Measurements from ENCODE around the gene PCDHGA6.
A peak's percentile ranks its signal among the peaks of the same experiment; 100 is the strongest.
"Not testable (repeated sequence)": the region's sequence is repeated elsewhere in the genome, so short reads cannot be mapped to it uniquely, and the experiment has no call there.

The PCDHGA6 gene

GRCh38 chr5:141360685-141361084 is 13.0 kb upstream of the PCDHGA6 start:
- DNase-seq = no peak

- DNase-seq = no peak
These were observed 11.0 kb upstream of the PCDHGA6 start for GRCh38 chr5:141362719-141363118.

- no peak for DNase-seq
These were observed 9.6 kb upstream of the PCDHGA6 start, which contains the start of gene PCDHGA5 for GRCh38 chr5:141363952-141364660. PCDHGA5 (plus strand) TSS chr5:141364162; CDS start chr5:141364331, 169 bp downstream.

- DNase-seq = no peak
These were observed 7.4 kb upstream of the PCDHGA6 start for GRCh38 chr5:141366016-141366896.

- DNase-seq = no peak
These were observed 3.5 kb upstream of the PCDHGA6 start, which contains the start of gene PCDHGB3 for GRCh38 chr5:141369994-141370848. PCDHGB3 (plus strand) TSS chr5:141370242; CDS start chr5:141370395, 153 bp downstream.

GRCh38 chr5:141371572-141372475 is 1.9 kb upstream of the PCDHGA6 start:
- DNase-seq = no peak

- DNase-seq = no peak
These were observed 936 bp downstream of the PCDHGA6 start for GRCh38 chr5:141374627-141375026.

- not testable (repeated sequence) for DNase-seq
These were observed 1.9 kb downstream of the PCDHGA6 start for GRCh38 chr5:141375444-141376155.

GRCh38 chr5:141382469-141383294 is 9.0 kb downstream of the PCDHGA6 start, which contains the start of gene PCDHGA7:
PCDHGA7 (plus strand) TSS chr5:141382742; CDS start chr5:141382900, 158 bp downstream.
- DNase-seq = no peak

- DNase-seq = no peak
These were observed 9.7 kb downstream of the PCDHGA6 start for GRCh38 chr5:141383345-141383744.

GRCh38 chr5:141384471-141385267 is 11.0 kb downstream of the PCDHGA6 start:
- DNase-seq = no peak

- not testable (repeated sequence) for DNase-seq
These were observed 14.0 kb downstream of the PCDHGA6 start, which contains the start of gene PCDHGB4 for GRCh38 chr5:141387557-141388311. PCDHGB4 (plus strand) TSS chr5:141387698; CDS start chr5:141387885, 187 bp downstream.

- DNase-seq = no peak
These were observed 15.0 kb downstream of the PCDHGA6 start for GRCh38 chr5:141388661-141389060.

- no peak for DNase-seq
These were observed 15.7 kb downstream of the PCDHGA6 start for GRCh38 chr5:141389153-141390042.

- peak; percentile 27 for DNase-seq
These were observed 18.9 kb downstream of the PCDHGA6 start, which contains the start of gene PCDHGA8 for GRCh38 chr5:141392429-141393198. PCDHGA8 (plus strand) TSS chr5:141392633; CDS start chr5:141392814, 181 bp downstream.

- DNase-seq = no peak
These were observed 19.6 kb downstream of the PCDHGA6 start for GRCh38 chr5:141393267-141393666.

Measured in NCI-H2171 treated with DMSO at 0.1 percent for 48 hours (cell line).